ENCODE measurements around the gene TFDP2. TPM values are rescaled to one million over a fixed set of nuclear protein-coding genes. Genes with fewer than 3 reads are reported as not detected.

TFDP2 gene
- total and polyA plus RNA-seq, 2 of the 8 experiments (the other 6 are each of a cell fraction or from before 2014, with no cell fraction given): 41.1 to 119 TPM

- ChIA-PET POLR2A (ENCODE audit: partially characterized antibody) (interaction anchor here (0.6 kb wide), 1 partner anchor 30 kb away, joined by 3 read pairs; no protein-coding TSS in a partner anchor), CTCF (ENCODE audit: partially characterized antibody) (interaction anchor here (0.8 to 1.9 kb wide), 4 partner anchors 9 to 18 kb away, joined by 3 to 4 read pairs (median 4); no protein-coding TSS in a partner anchor)
- Histone ChIP-seq H4K91ac (replicated peaks; ENCODE audit: insufficient read length, low read length) (no peak overlapping the region), H3K56ac (replicated peaks; ENCODE audit: insufficient read length, low read depth, low read length) (no peak overlapping the region), H3K23ac (ENCODE audit: insufficient read length) (no peak overlapping the region), H2BK12ac (ENCODE audit: low read depth, low read length) (no peak overlapping the region), H3K18ac (ENCODE audit: extremely low read depth, low read length) (no peak overlapping the region), H3K9ac (replicated peaks in 1 of 4; ENCODE audit: extremely low read depth in 1 of 4, low read depth in 3 of 4, low read length in 3 of 4) (no peak overlapping the region), H2BK5ac (ENCODE audit: low read depth, low read length) (no peak overlapping the region), H2BK120ac (replicated peaks; ENCODE audit: low read depth, low read length) (no peak overlapping the region), H2AK5ac (ENCODE audit: low read depth, low read length) (no peak overlapping the region), H2BK15ac (ENCODE audit: low read length) (no peak overlapping the region), H3K4me1 (replicated peaks in 1 of 4; ENCODE audit: control insufficient read depth in 3 of 4, insufficient read depth in 4 of 4, low read length in 3 of 4) (no peaks in the 10 kb centered on the region), H3K79me2 (ENCODE audit: control insufficient read depth in 1 of 2, insufficient read depth in 2 of 2, low read length in 2 of 2) (no peaks in the 10 kb centered on the region), H3K9me3 (ENCODE audit: insufficient read depth in 2 of 2, low read depth in 1 of 2, low read length in 1 of 2) (no peaks in the 10 kb centered on the region), H3K27ac (ENCODE audit: low read depth, low read length) (no peak overlapping the region), H4K20me1 (replicated peaks in 1 of 2; ENCODE audit: control insufficient read depth in 1 of 2, insufficient read depth in 2 of 2, low read length in 2 of 2) (no peaks in the 10 kb centered on the region), H3K27me3 (replicated peaks in 1 of 4; ENCODE audit: control insufficient read depth in 3 of 4, extremely low read depth in 1 of 4, insufficient read depth in 3 of 4, low read length in 3 of 4) (no peaks in the 10 kb centered on the region), H3K14ac (ENCODE audit: insufficient read length) (no peak overlapping the region), H3K4ac (replicated peaks; ENCODE audit: insufficient read length, low read depth, low read length) (no peak overlapping the region), H3K23me2 (ENCODE audit: low read depth, low read length) (no peaks in the 10 kb centered on the region), H3K4me2 (ENCODE audit: insufficient read depth in 1 of 2, low read depth in 2 of 2, low read length in 2 of 2) (no peak overlapping the region), H4K5ac (ENCODE audit: insufficient read length, low read depth, low read length) (no peak overlapping the region), H2BK20ac (ENCODE audit: low read length) (no peak overlapping the region), H4K8ac (ENCODE audit: extremely low read depth, insufficient read depth, low read length) (no peak overlapping the region), H2AFZ (ENCODE audit: low read length) (no peak overlapping the region), H3K79me1 (ENCODE audit: low read depth, low read length) (no peaks in the 10 kb centered on the region), H3K36me3 (ENCODE audit: control insufficient read depth in 2 of 4, insufficient read depth in 4 of 4, low read length in 3 of 4) (peaks cover 2 to 57% (median 39%) of the 10 kb centered on the region in 4 experiments; a peak in 6 of 8 replicates), H3K4me3 (ENCODE audit: extremely low read depth in 1 of 4, insufficient read depth in 2 of 4, low read depth in 3 of 4, low read length in 4 of 4) (no peak overlapping the region)
- 87% methylated on average over 6 of the region's 6 CpGs; no CpG with 5 or more reads in 1 of the 2 experiments for WGBS, 2 experiments (ENCODE audit: extremely low coverage in 1 of 2, insufficient coverage in 1 of 2, insufficient read length in 1 of 2, insufficient replicate concordance in 2 of 2, low coverage in 1 of 2, low lambda C conversion rate in 2 of 2, missing lambda C conversion rate in 1 of 2)
- DNase-seq (ENCODE audit: low read depth in 1 of 2, low spot score in 2 of 2) (no peak), FAIRE-seq (no peak)
- no peak for TF ChIP-seq SP4 (IDR thresholded peaks at IDR 0.05; ENCODE audit: low read length)
- TF ChIP-seq SIX5 (IDR thresholded peaks at IDR 0.05; ENCODE audit: low read depth, low read length): no peak
- no peak for TF ChIP-seq CEBPB (IDR thresholded peaks at IDR 0.05; ENCODE audit: low read depth, low read length)
- TF ChIP-seq HDAC6 (IDR thresholded peaks at IDR 0.05; ENCODE audit: low read depth, low read length): no peak
- TF ChIP-seq POLR2AphosphoS5 (IDR thresholded peaks at IDR 0.05; ENCODE audit: low read depth, low read length): no peak
- no peak for TF ChIP-seq MAFK (IDR thresholded peaks at IDR 0.05; ENCODE audit: low read depth, low read length)
- no peak for TF ChIP-seq ATF3 (IDR thresholded peaks at IDR 0.05; ENCODE audit: insufficient read depth, low read depth, low read length)
- no peak for TF ChIP-seq TEAD4 (IDR thresholded peaks at IDR 0.05; ENCODE audit: low read depth, low read length)
- TF ChIP-seq SP1 (IDR thresholded peaks at IDR 0.05; ENCODE audit: low read depth, low read length): no peak
- no peak for TF ChIP-seq RAD21 (IDR thresholded peaks at IDR 0.05 in 1 of 2, conservative IDR thresholded peaks at IDR 0.05 in 1 of 2; ENCODE audit: low read depth in 2 of 2, low read length in 2 of 2)
Measured at GRCh38 chr3:141955175-141955574, 194.2 kb downstream of the TFDP2 start.

All from H1 (cell line).